GM19193 (cell line): ENCODE results near the gene ARL14EPL.

Source experiments
- POLR2A ChIP-seq: IDR thresholded peaks from 4 replicates; pipeline ENCODE4 v1.6.1; 2011; ENCODE audit not compliant: insufficient read depth, insufficient read length; ENCODE audit errors: extremely low read depth

ARL14EPL gene

GRCh38 chr5:116032094-116032517, at the start of gene ARL14EPL:
Gene ARL14EPL, plus strand, starts transcription at chr5:116032472. Its CDS starts 18,994 bp downstream, at chr5:116051466.
- TF ChIP-seq POLR2A: no peak

GRCh38 chr5:115983519-115983918, 48.8 kb upstream of the ARL14EPL start:
- TF ChIP-seq POLR2A: no peak

GRCh38 chr5:115985802-115986757, 46.2 kb upstream of the ARL14EPL start:
- no peak for TF ChIP-seq POLR2A

DNA sequence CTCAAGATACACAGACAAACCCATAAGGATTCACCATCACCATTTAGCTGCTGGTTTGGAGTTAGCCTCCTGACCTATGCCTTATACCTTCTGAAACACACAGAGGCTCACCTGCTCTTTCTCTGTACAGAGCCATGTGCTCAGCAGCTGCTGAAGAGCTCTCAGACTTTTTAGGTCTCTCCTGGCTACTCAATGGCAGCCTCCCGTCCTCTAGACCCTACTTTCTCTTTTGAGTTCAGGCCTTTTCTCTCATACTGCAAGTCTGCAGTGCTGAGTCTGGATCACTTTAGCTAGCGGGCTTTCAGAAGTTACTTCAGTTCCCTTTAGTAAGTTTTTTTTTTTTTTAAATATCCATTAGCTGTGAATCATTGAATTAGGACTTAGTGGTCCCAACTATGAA, 44.3 kb upstream of the ARL14EPL start:
- TF ChIP-seq POLR2A: no peak

DNA sequence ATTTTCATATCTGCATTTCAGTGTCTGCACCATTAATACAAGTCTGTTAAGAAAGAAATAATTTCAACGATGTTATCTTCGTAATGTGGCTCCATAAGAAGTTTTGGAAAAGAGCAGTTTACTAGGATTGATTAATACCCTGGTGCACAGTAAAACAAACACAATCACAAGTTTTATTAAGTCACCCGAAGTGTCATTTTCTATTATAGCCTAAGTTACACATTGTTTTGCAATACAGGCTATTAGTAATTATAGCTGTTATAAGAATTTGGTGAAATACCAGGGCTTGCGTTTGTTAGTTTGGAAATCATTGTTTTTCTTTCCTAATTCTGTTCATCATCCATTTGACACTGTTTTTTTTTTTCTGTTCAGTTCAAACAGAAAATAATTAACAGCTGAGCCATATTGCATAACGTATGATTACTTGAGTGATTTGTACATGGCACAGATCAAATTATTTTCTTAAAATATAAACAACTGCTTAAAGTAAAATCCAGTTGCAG, 39.4 kb upstream of the ARL14EPL start:
- TF ChIP-seq POLR2A: no peak

DNA sequence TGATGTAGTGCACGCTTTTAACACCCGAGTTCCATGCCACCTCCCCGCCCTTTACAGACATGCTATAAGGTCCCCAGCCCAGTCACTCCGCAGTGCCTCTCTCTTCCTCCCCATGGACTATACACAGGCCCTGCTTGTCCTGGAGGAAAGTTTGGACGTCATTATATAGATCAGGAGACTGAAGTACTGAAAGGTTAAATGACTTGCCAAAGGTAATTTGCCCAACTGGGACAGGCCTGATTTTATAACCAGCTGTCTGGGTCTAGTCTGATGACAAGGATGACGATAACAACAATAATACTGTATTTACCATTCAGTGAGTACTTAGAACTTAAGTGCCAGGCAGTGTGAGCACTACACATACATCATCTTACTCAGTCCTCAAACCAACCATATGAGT, 36.9 kb upstream of the ARL14EPL start:
- no peak for TF ChIP-seq POLR2A

- no peak for TF ChIP-seq POLR2A
Measured at GRCh38 chr5:116002116-116002906, 30.0 kb upstream of the ARL14EPL start.

GRCh38 chr5:116004248-116004647, 28.0 kb upstream of the ARL14EPL start:
- no peak for TF ChIP-seq POLR2A

- TF ChIP-seq POLR2A: no peak
Measured at GRCh38 chr5:116009806-116010205, 22.5 kb upstream of the ARL14EPL start.

DNA sequence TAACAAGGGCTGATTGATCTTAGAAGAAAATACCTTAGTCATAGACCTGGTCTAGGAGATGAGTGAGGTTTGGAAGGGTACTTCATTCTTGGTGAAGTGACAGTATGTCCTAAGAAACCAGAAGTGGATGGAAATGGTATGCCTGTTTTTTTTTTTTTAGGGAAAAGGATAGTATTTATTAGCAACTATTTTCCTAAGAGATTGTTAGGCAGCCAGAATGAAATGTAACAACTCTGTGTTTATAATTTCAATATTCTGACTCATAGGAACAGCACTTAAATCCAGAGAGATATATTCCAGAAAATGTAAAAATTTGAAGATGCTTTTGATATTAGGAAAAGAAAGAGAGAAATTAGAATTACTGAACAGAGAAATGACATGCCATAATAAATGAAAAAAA, 21.2 kb upstream of the ARL14EPL start:
- TF ChIP-seq POLR2A: no peak

GRCh38 chr5:116013207-116013785, 19.0 kb upstream of the ARL14EPL start:
- no peak for TF ChIP-seq POLR2A

- TF ChIP-seq POLR2A: no peak
Measured at GRCh38 chr5:116013936-116014335, 18.3 kb upstream of the ARL14EPL start.

GRCh38 chr5:116023619-116024018, 8.7 kb upstream of the ARL14EPL start:
- no peak for TF ChIP-seq POLR2A

DNA sequence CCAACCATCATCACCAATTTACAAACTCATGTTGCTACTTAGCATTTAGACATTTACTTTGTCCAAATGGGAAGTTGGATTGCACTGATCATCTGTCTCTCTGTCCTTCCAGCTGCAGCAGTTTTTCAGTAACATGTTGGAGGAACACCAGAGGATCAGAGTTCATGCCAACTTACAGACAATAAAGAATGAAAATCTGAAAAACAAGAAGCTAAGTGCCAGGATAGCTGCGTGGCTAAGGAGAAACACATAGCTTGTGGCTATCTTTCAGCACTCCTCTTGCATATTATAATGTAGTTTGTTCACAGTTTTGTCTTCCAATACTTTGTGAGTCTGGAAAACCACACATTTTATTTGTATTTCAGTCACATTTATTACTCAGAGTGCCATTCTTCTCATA, 6.4 kb upstream of the ARL14EPL start:
- no peak for TF ChIP-seq POLR2A

DNA sequence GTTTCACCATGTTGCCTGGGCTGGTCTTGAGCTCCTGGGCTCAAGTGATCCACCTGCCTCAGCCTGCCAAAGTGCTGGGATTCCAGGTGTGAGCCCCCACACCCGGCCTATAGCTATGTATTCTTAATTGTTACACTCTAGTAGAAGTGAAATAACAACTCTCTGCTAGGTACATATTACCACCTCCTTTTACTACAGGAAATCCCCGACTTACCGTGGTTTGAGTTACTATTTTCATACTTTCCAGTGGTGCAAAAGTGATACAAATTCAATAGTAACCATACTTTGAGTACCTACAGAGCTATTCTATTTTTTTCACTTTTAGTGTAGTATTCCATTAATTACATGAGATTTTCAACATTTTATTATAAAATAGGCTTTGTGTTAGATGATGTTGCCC, 719 bp downstream of the ARL14EPL start:
- no peak for TF ChIP-seq POLR2A
